ENCODE data around the gene KIAA1217.

KIAA1217 gene

GRCh38 chr10:24404567-24404966, 195.6 kb downstream of the KIAA1217 start:
- DNase-seq (ENCODE audit: low spot score), result no peak
- no peak for TF ChIP-seq CTCF (IDR thresholded peaks at IDR 0.05; ENCODE audit: borderline replicate concordance, control extremely low read depth, extremely low read depth, insufficient read depth, missing control alignments)
- in situ Hi-C loops (cut with MboI; ENCODE audit: low sequenced_read_pairs, unreplicated experiment), result no loop called here

GRCh38 chr10:24405635-24406034, 196.7 kb downstream of the KIAA1217 start:
- no peak for TF ChIP-seq CTCF (IDR thresholded peaks at IDR 0.05; ENCODE audit: borderline replicate concordance, control extremely low read depth, extremely low read depth, insufficient read depth, missing control alignments)
- DNase-seq (ENCODE audit: low spot score), result no peak
- in situ Hi-C loops (cut with MboI; ENCODE audit: low sequenced_read_pairs, unreplicated experiment), result no loop called here

GRCh38 chr10:24406809-24407483, 198.0 kb downstream of the KIAA1217 start:
- DNase-seq (ENCODE audit: low spot score), result no peak
- TF ChIP-seq CTCF (IDR thresholded peaks at IDR 0.05; ENCODE audit: borderline replicate concordance, control extremely low read depth, extremely low read depth, insufficient read depth, missing control alignments), result no peak
- in situ Hi-C loops (cut with MboI; ENCODE audit: low sequenced_read_pairs, unreplicated experiment), result no loop called here

- no peak for DNase-seq (ENCODE audit: low spot score)
- in situ Hi-C loops (cut with MboI; ENCODE audit: low sequenced_read_pairs, unreplicated experiment), result no loop called here
- no peak for TF ChIP-seq CTCF (IDR thresholded peaks at IDR 0.05; ENCODE audit: borderline replicate concordance, control extremely low read depth, extremely low read depth, insufficient read depth, missing control alignments)
Observed at GRCh38 chr10:24407928-24408327, 199.0 kb downstream of the KIAA1217 start.

GRCh38 chr10:24408365-24408764, 199.4 kb downstream of the KIAA1217 start:
- TF ChIP-seq CTCF (IDR thresholded peaks at IDR 0.05; ENCODE audit: borderline replicate concordance, control extremely low read depth, extremely low read depth, insufficient read depth, missing control alignments), result no peak
- in situ Hi-C loops (cut with MboI; ENCODE audit: low sequenced_read_pairs, unreplicated experiment), result no loop called here

GRCh38 chr10:24414597-24414996, 205.7 kb downstream of the KIAA1217 start:
- in situ Hi-C loops (cut with MboI; ENCODE audit: low sequenced_read_pairs, unreplicated experiment), result no loop called here
- no peak for TF ChIP-seq CTCF (IDR thresholded peaks at IDR 0.05; ENCODE audit: borderline replicate concordance, control extremely low read depth, extremely low read depth, insufficient read depth, missing control alignments)
- peak; percentile 32 for DNase-seq (ENCODE audit: low spot score)

More at GRCh38 chr10:24408365-24408764, 199.4 kb downstream of the KIAA1217 start:
- DNase-seq (ENCODE audit: low spot score), result no peak
